ENCODE measurements around the gene MDM2. TPM values are rescaled to one million over a fixed set of nuclear protein-coding genes. Genes with fewer than 3 reads are reported as not detected.

Gene MDM2
- polyA plus RNA-seq, 1 of the 3 experiments (the other 2 are of a cell fraction), result 21.5 TPM

GRCh38 chr12:68762691-68763090, 45.3 kb upstream of the MDM2 start (continued):
- TF ChIP-seq MAX (IDR thresholded peaks at IDR 0.05; ENCODE audit: low read depth), result no peak
- no peak for TF ChIP-seq GATA2 (CRISPR knock-in tag; IDR thresholded peaks at IDR 0.05)
- no peak for TF ChIP-seq EZH2phosphoT487 (IDR thresholded peaks at IDR 0.05; ENCODE audit: borderline replicate concordance, low read depth)
- no peak for TF ChIP-seq TCF12 (IDR thresholded peaks at IDR 0.05)

- H3K4me2 ChIP-seq, result no peak overlapping the region
- no peaks in the 10 kb centered on the region for H3K9me2 ChIP-seq
- no peak for DNase-seq
- no peak overlapping the region for H3K4me3 ChIP-seq (ENCODE audit: low read depth in 2 of 2, low read length in 1 of 2)
- CTCF ChIA-PET, result interaction anchor here (0.6 kb wide), 1 partner anchor 85 kb away, joined by 3 read pairs; no protein-coding TSS in a partner anchor
- H2AFZ ChIP-seq (ENCODE audit: low read depth), result no peak overlapping the region
- no peaks in the 10 kb centered on the region; a peak in 1 of 4 replicates for H3K4me1 ChIP-seq (ENCODE audit: control insufficient read depth in 1 of 2, insufficient read depth in 2 of 2, low read depth in 1 of 2, low read length in 1 of 2)
- no peak overlapping the region for H3K9ac ChIP-seq
- POLR2A ChIA-PET, result no interaction called here
- H3K36me3 ChIP-seq (replicated peaks in 1 of 2; ENCODE audit: control insufficient read depth in 1 of 2, insufficient read depth in 2 of 2, low read length in 1 of 2), result peaks cover 5 to 21% of the 10 kb centered on the region in 2 experiments
- no peaks in the 10 kb centered on the region for H4K20me1 ChIP-seq (ENCODE audit: insufficient read depth)
- no peaks in the 10 kb centered on the region for H3K79me2 ChIP-seq (ENCODE audit: insufficient read depth)
- H3F3A ChIP-seq (replicated peaks; ENCODE audit: insufficient read depth), result peaks cover 3% of the 10 kb centered on the region
- no peak overlapping the region for H3K27ac ChIP-seq (ENCODE audit: low read depth in 2 of 2, low read length in 1 of 2)
- 89% methylated on average over 1 of the region's 1 CpG for WGBS (ENCODE audit: low lambda C conversion rate)
- no peaks in the 10 kb centered on the region for H3K9me3 ChIP-seq
- H3K27me3 ChIP-seq (ENCODE audit: insufficient read depth), result no peaks in the 10 kb centered on the region
- TF ChIP-seq ZBTB33 (IDR thresholded peaks at IDR 0.05; ENCODE audit: borderline replicate concordance, low read depth) (no peak), EZH2phosphoT487 (IDR thresholded peaks at IDR 0.05; ENCODE audit: borderline replicate concordance, low read depth) (no peak), USF1 (IDR thresholded peaks at IDR 0.05; ENCODE audit: borderline replicate concordance, low read depth) (no peak), EP300 (IDR thresholded peaks at IDR 0.05; ENCODE audit: borderline replicate concordance in 1 of 2, low read depth in 1 of 2, low read length in 1 of 2) (no peak), NFIC (IDR thresholded peaks at IDR 0.05; ENCODE audit: borderline replicate concordance) (no peak), YY1 (IDR thresholded peaks at IDR 0.05; ENCODE audit: low read depth) (no peak), CTCF (IDR thresholded peaks at IDR 0.05) (no peak), USF2 (IDR thresholded peaks at IDR 0.05; ENCODE audit: borderline replicate concordance, low read depth, low read length) (no peak), REST (IDR thresholded peaks at IDR 0.05; ENCODE audit: low read depth, low read length) (no peak), IRF3 (IDR thresholded peaks at IDR 0.05; ENCODE audit: low read depth, low read length) (no peak), CHD2 (IDR thresholded peaks at IDR 0.05; ENCODE audit: low read length, partially characterized antibody) (no peak), TAF1 (IDR thresholded peaks at IDR 0.05; ENCODE audit: borderline replicate concordance, low read depth, low read length) (no peak), MAX (IDR thresholded peaks at IDR 0.05; ENCODE audit: low read depth) (no peak), FOXM1 (IDR thresholded peaks at IDR 0.05; ENCODE audit: low read depth) (no peak), RCOR1 (IDR thresholded peaks at IDR 0.05; ENCODE audit: low read length) (no peak), JUND (IDR thresholded peaks at IDR 0.05) (no peak), SIN3A (IDR thresholded peaks at IDR 0.05; ENCODE audit: borderline replicate concordance, low read depth, low read length) (no peak), NRF1 (IDR thresholded peaks at IDR 0.05; ENCODE audit: low read depth, low read length) (no peak)
These were observed 42.3 kb upstream of the MDM2 start for GRCh38 chr12:68765696-68766095.

Data from SK-N-SH (cell line).